Measurements from ENCODE around the gene BOC.
"Not testable (repeated sequence)": the region's sequence is repeated elsewhere in the genome, so short reads cannot be mapped to it uniquely, and the experiment has no call there.

The BOC gene, protein sequence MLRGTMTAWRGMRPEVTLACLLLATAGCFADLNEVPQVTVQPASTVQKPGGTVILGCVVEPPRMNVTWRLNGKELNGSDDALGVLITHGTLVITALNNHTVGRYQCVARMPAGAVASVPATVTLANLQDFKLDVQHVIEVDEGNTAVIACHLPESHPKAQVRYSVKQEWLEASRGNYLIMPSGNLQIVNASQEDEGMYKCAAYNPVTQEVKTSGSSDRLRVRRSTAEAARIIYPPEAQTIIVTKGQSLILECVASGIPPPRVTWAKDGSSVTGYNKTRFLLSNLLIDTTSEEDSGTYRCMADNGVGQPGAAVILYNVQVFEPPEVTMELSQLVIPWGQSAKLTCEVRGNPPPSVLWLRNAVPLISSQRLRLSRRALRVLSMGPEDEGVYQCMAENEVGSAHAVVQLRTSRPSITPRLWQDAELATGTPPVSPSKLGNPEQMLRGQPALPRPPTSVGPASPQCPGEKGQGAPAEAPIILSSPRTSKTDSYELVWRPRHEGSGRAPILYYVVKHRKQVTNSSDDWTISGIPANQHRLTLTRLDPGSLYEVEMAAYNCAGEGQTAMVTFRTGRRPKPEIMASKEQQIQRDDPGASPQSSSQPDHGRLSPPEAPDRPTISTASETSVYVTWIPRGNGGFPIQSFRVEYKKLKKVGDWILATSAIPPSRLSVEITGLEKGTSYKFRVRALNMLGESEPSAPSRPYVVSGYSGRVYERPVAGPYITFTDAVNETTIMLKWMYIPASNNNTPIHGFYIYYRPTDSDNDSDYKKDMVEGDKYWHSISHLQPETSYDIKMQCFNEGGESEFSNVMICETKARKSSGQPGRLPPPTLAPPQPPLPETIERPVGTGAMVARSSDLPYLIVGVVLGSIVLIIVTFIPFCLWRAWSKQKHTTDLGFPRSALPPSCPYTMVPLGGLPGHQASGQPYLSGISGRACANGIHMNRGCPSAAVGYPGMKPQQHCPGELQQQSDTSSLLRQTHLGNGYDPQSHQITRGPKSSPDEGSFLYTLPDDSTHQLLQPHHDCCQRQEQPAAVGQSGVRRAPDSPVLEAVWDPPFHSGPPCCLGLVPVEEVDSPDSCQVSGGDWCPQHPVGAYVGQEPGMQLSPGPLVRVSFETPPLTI

GRCh38 chr3:113211330-113212149 lies at the start of gene BOC:
Gene BOC, plus strand, starts transcription at chr3:113211557. Its CDS starts 38,246 bp downstream, at chr3:113249803.
- DNase-seq (ENCODE audit: low read depth in 2 of 2), result peak in 1 of 2 experiments; percentile 63

DNA sequence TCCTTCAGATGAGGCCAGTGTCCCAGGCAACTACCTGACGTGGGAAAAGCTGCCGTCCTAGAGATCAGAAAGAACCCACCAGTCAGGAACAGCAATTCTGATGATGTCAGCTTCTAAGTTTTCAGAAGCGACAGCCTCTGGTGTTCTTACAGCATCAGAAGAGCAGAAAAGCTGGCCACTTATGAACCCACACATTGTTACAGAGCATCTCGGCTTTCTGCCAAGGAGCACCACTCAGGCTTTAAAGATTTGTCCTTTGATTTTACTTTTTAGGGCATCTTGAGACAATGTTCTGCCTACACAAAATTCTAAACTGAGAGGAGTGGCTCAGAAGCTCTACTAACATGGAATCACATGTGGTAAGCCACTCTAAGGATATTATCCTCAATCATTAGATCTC lies 49.7 kb upstream of the BOC start:
- no peak for DNase-seq (ENCODE audit: low read depth in 2 of 2)

DNA sequence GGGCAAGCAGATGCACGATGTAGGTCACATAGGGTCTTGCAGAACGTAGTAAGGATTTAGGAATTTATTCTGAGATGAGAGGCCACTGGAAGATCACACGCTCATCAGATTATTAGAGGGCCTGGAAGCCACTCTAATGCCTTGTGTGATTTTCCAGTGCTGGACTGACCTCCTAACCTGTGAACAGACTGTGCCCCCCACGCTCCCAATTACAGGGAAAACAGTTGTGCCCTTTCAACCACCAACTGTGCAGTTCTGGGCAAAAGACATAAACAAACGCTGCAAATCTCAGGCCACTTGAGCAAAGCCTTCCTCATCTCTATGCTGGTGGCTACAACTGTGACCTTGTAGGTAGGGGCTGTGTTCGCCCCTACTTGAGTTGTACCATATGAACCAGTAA lies 48.2 kb upstream of the BOC start:
- no peak for DNase-seq (ENCODE audit: low read depth in 2 of 2)

- DNase-seq (ENCODE audit: low read depth in 2 of 2), result no peak
Observed at GRCh38 chr3:113165841-113166240, 45.5 kb upstream of the BOC start.

DNA sequence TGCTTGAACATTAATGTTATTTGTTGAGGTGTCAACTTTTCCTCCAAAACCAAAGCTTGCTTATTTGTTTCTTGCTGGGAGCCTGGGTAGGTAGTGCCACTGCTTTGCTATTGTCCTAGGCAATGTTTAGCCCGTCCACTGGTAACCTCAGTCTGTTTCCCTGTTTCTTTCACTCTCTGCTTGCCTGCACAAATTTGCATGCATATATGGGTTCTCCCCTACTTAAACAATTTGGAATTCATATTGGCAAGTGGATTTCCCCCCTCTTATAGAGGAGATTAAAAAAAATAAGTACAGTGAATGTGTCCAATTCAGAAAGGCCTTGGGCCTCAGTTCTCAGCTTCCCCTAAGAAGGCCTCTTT lies 45.0 kb upstream of the BOC start:
- DNase-seq (ENCODE audit: low read depth in 2 of 2), result no peak

DNA sequence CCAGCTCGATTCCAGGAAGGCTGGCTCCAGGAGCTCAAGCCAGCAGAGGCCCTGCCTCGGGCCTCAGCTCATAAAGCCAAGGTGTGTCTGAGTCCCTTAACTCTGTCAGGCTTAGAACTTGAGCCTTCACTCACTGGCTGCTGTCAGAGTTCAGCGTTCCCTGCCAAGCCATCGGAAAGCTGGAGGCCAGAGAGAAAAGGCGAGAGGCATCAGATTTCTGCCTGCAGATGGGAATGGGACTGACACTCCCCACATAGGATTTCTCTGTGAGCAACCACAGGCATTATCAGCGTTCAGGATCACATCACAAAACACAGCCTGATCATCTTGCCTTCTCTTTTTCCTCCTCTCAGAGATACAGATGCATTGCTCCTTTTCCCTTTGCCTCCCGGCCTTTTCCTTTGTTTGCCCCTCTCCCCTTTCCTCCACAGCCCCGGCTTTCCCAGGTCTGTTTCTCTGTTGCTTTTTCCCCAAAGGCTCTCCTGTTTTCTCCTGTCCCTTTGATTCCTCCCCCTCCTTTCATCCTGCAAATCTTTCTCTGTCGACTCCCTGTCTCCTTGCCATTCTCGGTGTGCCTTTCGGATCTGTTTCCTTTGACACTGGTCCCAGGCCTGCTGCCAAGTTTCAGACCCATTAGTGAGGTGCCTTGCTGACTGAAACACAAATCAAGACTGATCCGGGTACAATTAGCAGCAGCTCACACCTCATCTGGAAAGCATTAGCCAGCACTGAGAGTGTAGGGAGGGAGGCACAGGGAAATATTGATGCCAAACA lies 44.5 kb upstream of the BOC start:
- peak; percentile 69 for DNase-seq (ENCODE audit: low read depth in 2 of 2)

DNA sequence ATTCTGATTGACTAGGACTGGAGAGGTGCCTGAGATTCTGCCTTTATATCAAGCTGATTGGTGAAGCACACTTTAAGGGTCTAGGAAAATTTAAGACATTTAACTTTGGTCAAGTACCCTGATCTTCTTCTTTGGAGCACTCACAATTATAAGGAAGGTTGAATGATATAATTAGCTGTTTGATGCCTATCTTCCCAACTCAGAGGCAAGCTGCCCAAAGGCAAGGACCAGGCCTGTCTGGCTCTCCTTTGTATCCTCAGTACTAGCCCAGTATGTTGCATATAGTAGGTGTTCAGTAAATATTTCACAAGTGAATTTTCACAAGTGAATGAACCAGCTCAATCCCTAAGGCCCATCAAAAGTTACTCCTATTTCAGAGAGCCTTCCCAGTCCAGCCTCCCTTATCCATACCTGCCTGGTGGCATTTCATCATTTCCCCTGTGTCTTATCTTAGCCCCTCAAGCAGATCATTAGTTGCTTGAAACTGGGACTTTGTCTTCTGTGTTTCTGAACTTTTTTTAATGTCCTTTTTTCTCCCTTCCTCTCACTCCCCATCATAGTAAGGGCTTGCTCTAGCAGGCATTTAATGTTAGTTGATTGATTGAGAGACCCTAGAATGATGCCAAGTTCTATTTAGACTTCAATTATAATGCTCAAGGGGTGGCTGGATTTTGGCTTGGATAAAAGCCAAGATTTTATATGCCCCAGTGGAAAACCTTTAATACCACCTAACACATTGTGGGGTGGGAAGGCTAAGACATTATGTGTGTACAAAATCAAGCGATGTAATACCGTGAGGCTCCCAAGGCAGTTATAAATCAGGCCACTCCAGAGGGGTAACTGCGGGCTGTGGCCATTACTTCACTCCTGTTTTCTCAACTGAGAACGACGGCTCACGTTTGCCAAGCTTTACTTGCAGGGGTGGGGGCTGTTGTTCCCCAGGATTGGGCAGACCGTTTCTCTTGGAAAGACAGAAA lies 43.2 kb upstream of the BOC start:
- DNase-seq (ENCODE audit: low read depth in 2 of 2), result no peak

GRCh38 chr3:113169891-113170452 lies 41.4 kb upstream of the BOC start:
- DNase-seq (ENCODE audit: low read depth in 2 of 2), result no peak

- no peak for DNase-seq (ENCODE audit: low read depth in 2 of 2)
Observed at GRCh38 chr3:113170771-113171170, 40.6 kb upstream of the BOC start.

DNA sequence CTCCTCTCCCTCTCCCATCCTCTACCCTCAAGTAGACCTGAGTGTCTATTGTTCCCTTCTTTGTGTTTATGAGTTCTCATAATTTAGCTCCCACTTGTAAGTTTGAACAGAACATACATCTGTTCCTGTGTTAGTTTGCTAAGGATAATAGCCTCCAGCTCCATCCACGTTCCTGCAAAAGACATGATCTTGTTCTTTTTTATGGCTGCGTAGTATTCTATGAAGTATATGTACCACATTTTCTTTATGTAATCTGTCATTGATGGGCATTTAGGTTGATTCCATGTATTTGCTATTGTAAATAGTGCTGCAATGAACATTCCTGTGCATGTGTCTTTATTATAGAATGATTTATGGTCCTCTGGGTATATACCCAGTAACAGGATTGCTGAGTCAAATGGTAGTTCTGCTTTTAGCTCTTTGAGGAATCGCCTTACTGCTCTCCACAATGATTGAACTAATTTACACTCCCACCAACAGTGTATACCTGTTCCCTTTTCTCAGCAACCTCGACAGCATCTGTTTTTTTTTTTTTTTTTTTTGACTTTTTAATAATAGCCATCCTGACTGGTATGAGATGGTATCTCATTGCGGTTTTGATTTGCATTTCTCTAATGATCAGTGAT lies 39.6 kb upstream of the BOC start:
- DNase-seq (ENCODE audit: low read depth in 2 of 2), result not testable (repeated sequence)

GRCh38 chr3:113173102-113173501 lies 38.3 kb upstream of the BOC start:
- no peak for DNase-seq (ENCODE audit: low read depth in 2 of 2)

DNA sequence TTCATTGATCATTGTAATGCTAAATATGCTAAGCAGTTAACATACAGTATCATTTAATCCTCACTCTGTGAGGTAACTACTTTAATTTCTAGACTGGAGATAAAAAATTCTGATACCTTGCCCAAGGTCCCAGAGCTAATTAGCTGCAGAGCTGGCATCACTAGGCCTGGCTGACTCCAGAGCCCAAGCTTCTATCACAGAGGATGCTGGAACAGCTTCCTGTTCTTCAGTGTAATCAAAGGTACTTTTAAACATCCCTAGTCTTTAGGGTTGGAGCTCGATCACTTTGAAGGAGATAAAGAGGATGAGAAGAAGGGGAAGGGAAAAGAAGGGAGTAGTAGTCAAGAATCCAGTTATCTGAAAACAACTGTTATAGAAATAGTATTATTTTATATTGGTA lies 37.1 kb upstream of the BOC start:
- DNase-seq (ENCODE audit: low read depth in 2 of 2), result no peak

GRCh38 chr3:113174801-113175485 lies 36.4 kb upstream of the BOC start:
- DNase-seq (ENCODE audit: low read depth in 2 of 2), result no peak

GRCh38 chr3:113177526-113177925 lies 33.8 kb upstream of the BOC start:
- DNase-seq (ENCODE audit: low read depth in 2 of 2), result no peak

- no peak for DNase-seq (ENCODE audit: low read depth in 2 of 2)
Observed at GRCh38 chr3:113179235-113179824, 32.0 kb upstream of the BOC start.

- DNase-seq (ENCODE audit: low read depth in 2 of 2), result no peak
Observed at GRCh38 chr3:113183748-113184661, 27.4 kb upstream of the BOC start.

All from fibroblast of skin of left biceps (primary cell).